ENCODE data around the gene CYP4B1. TPM values are rescaled to one million over a fixed set of nuclear protein-coding genes. Genes with fewer than 3 reads are reported as not detected.

CYP4B1 gene
- total and polyA plus RNA-seq, 10 of the 15 experiments (the other 5 are each of a cell fraction or from before 2014, with no cell fraction given), result 0.38 TPM; not detected in 9

- BruUV-seq (replicated peaks), result no TSS peak
Observed at GRCh38 chr1:46809071-46809470, 10.2 kb downstream of the CYP4B1 start.

More at GRCh38 chr1:46809071-46809470, 10.2 kb downstream of the CYP4B1 start:
- no peak overlapping the region for H3K4me2 ChIP-seq (ENCODE audit: control insufficient read depth, insufficient read depth)
- WGBS (ENCODE audit: insufficient coverage, insufficient replicate concordance, low lambda C conversion rate, missing lambda C conversion rate), result 89% methylated on average over 1 of the region's 1 CpG
- H3K27ac ChIP-seq (ENCODE audit: control insufficient read depth, insufficient read depth), result no peak overlapping the region
- SMC1A ChIA-PET (ENCODE audit: uncharacterized antibody, unreplicated experiment), result no interaction called here
- TF ChIP-seq POLR2A (IDR thresholded peaks at IDR 0.05; ENCODE audit: low read depth, low read length), result no peak
- no peak for TF ChIP-seq HCFC1 (IDR thresholded peaks at IDR 0.05; ENCODE audit: low read length)
- no peak for TF ChIP-seq POLR2AphosphoS5 (IDR thresholded peaks at IDR 0.05; ENCODE audit: low read length)
- no peak for TF ChIP-seq IRF4 (IDR thresholded peaks at IDR 0.05; ENCODE audit: low read depth, low read length)
- TF ChIP-seq SRF (IDR thresholded peaks at IDR 0.05; ENCODE audit: low read depth in 2 of 2, low read length in 2 of 2), result no peak
- TF ChIP-seq CTCF (IDR thresholded peaks at IDR 0.05 in 2 of 3, conservative IDR thresholded peaks at IDR 0.05 in 1 of 3; ENCODE audit: control insufficient read depth in 2 of 3, extremely low read depth in 1 of 3, insufficient read depth in 1 of 3, low read depth in 3 of 3, low read length in 3 of 3), result no peak
- TF ChIP-seq NR2C2 (IDR thresholded peaks at IDR 0.05; ENCODE audit: borderline replicate concordance, control insufficient read depth, insufficient read length, low read depth), result no peak
- TF ChIP-seq TCF12 (IDR thresholded peaks at IDR 0.05; ENCODE audit: low read depth, low read length), result no peak
- TF ChIP-seq PKNOX1 (IDR thresholded peaks at IDR 0.05), result no peak
- TF ChIP-seq SMC3 (IDR thresholded peaks at IDR 0.05; ENCODE audit: borderline replicate concordance, low read length), result no peak
- no peak for TF ChIP-seq SMAD5 (IDR thresholded peaks at IDR 0.05; ENCODE audit: low read depth)
- no peaks in the 10 kb centered on the region for H3K4me1 ChIP-seq (ENCODE audit: control insufficient read depth, insufficient read depth, low read length)
- no peaks in the 10 kb centered on the region for H4K20me1 ChIP-seq (ENCODE audit: control insufficient read depth, insufficient read depth)
- POLR2A ChIA-PET, result no interaction called here
- CTCF ChIA-PET, result no interaction called here
- H3K36me3 ChIP-seq (ENCODE audit: control insufficient read depth in 2 of 2, insufficient read depth in 2 of 2, low read length in 1 of 2), result no peaks in the 10 kb centered on the region
- no peak for FAIRE-seq
- no peak for DNase-seq (ENCODE audit: low read depth, low spot score)
- no peak overlapping the region for H2AFZ ChIP-seq (ENCODE audit: control insufficient read depth, low read depth, low read length)
- H3K4me3 ChIP-seq, result no peak overlapping the region
- H3K9ac ChIP-seq (ENCODE audit: control insufficient read depth, insufficient read depth, low read length), result no peak overlapping the region
- RAD21 ChIA-PET (ENCODE audit: unreplicated experiment), result no interaction called here
- in situ Hi-C loops (cut with MboI), result no loop called here
- no peaks in the 10 kb centered on the region; the same call in 2 of the 3 replicates for H3K9me3 ChIP-seq (replicated peaks; ENCODE audit: control insufficient read depth, insufficient read depth, low read length)
- H3K79me2 ChIP-seq (ENCODE audit: control insufficient read depth, insufficient read depth, low read length), result no peaks in the 10 kb centered on the region
- intact Hi-C loops (cut with micrococcal nuclease; ENCODE audit: unreplicated experiment), result no loop called here
- H3K27me3 ChIP-seq (replicated peaks in 1 of 2; ENCODE audit: control insufficient read depth in 2 of 2, insufficient read depth in 2 of 2, low read length in 1 of 2), result no peaks in the 10 kb centered on the region; a peak in 1 of 4 replicates
- no peak for ATAC-seq

Data from GM12878 (cell line).